A549 (cell line): ENCODE measurements around the gene PDP2. TPM values are rescaled to one million over a fixed set of nuclear protein-coding genes. Genes with fewer than 3 reads are reported as not detected.

ENCODE experiments used
- ATOH8 ChIP-seq: fragments of 250-450 bp; sonication (Bioruptor Pico); IDR thresholded peaks from 2 replicates; pipeline ENCODE4 v1.5.0; 2020; ENCODE audit warnings: low read depth, mild to moderate bottlenecking, moderate library complexity
- BCL3 ChIP-seq: fragments of >200 bp; sonication (Bioruptor Twin); formaldehyde crosslinking; IDR thresholded peaks from 3 replicates; pipeline ENCODE4 v1.6.1; 2016
- BHLHE40 ChIP-seq: IDR thresholded peaks from 2 replicates; pipeline ENCODE4 v1.6.1; 2012; ENCODE audit warnings: low read depth, low read length, inconsistent platforms
- CBX8 ChIP-seq: fragments of 200-600 bp; sonication (generic); IDR thresholded peaks from 2 replicates; pipeline ENCODE4 v1.6.1; 2016
- CEBPB ChIP-seq, 2 experiments: fragments of >200 bp in 1 of 2; sonication (Bioruptor Twin) in 1 of 2; formaldehyde crosslinking in 1 of 2; IDR thresholded peaks; 2 replicates each; pipeline ENCODE4 v1.6.1; 2012 to 2016
- CHD2 ChIP-seq: fragments of 150-350 bp; IDR thresholded peaks from 2 replicates; pipeline ENCODE4 v1.6.1; 2014; ENCODE audit warnings: low read length; ENCODE audit not compliant: partially characterized antibody
- CHD4 ChIP-seq: fragments of 200-600 bp; sonication (generic); IDR thresholded peaks from 2 replicates; pipeline ENCODE4 v1.6.1; 2016; ENCODE audit warnings: antibody characterized with exemption, mild to moderate bottlenecking, borderline replicate concordance
- E2F6 ChIP-seq: IDR thresholded peaks from 2 replicates; pipeline ENCODE4 v1.6.1; 2012; ENCODE audit warnings: low read depth, borderline replicate concordance
- EHF ChIP-seq: fragments of 250-450 bp; sonication (Bioruptor Pico); IDR thresholded peaks from 2 replicates; pipeline ENCODE4 v1.5.0; 2020; ENCODE audit warnings: mild to moderate bottlenecking
- EHMT2 ChIP-seq: fragments of 200-600 bp; sonication (generic); IDR thresholded peaks from 2 replicates; pipeline ENCODE4 v1.6.1; 2016; ENCODE audit warnings: antibody characterized with exemption, low read depth, mild to moderate bottlenecking, moderate library complexity
- EP300 ChIP-seq, 2 experiments: fragments of >200 bp; sonication (Bioruptor Twin); formaldehyde crosslinking; IDR thresholded peaks; 2 replicates in 1 of 2; 3 replicates in 1 of 2; pipeline ENCODE4 v1.6.1; 2016 to 2017
- ESRRA ChIP-seq: fragments of 150-350 bp; IDR thresholded peaks from 2 replicates; pipeline ENCODE4 v1.6.1; 2014; ENCODE audit warnings: mild to moderate bottlenecking, low read length, borderline replicate concordance
- FOSB ChIP-seq: fragments of 250-450 bp; sonication (Bioruptor Pico); IDR thresholded peaks from 2 replicates; pipeline ENCODE4 v1.5.0; 2020; ENCODE audit warnings: mild to moderate bottlenecking, moderate library complexity
- FOSL2 ChIP-seq, 2 experiments: fragments of 450-650 bp in 1 of 2; fragments of >200 bp in 1 of 2; sonication (Bioruptor Twin) in 1 of 2; formaldehyde crosslinking; IDR thresholded peaks; 2 replicates each; pipeline versions ENCODE4 v1.5.0 to v1.6.1; 2016 to 2020; ENCODE audit warnings: mild to moderate bottlenecking in 1 of 2, moderate library complexity in 1 of 2
- FOXS1 ChIP-seq: fragments of 250-450 bp; sonication (Bioruptor Pico); IDR thresholded peaks from 2 replicates; pipeline ENCODE4 v1.5.0; 2020; ENCODE audit warnings: mild to moderate bottlenecking, moderate library complexity
- GATA3 ChIP-seq: IDR thresholded peaks from 2 replicates; pipeline ENCODE4 v1.6.1; 2012; ENCODE audit warnings: borderline replicate concordance
- HDAC2 ChIP-seq: fragments of 200-600 bp; sonication (generic); IDR thresholded peaks from 2 replicates; pipeline ENCODE4 v1.6.1; 2016
- HES2 ChIP-seq: fragments of >200 bp; sonication (Bioruptor Twin); formaldehyde crosslinking; IDR thresholded peaks from 2 replicates; pipeline ENCODE4 v1.6.1; 2016
- HMGXB4 ChIP-seq: fragments of 250-450 bp; sonication (Bioruptor Pico); IDR thresholded peaks from 2 replicates; pipeline ENCODE4 v1.5.0; 2021; ENCODE audit warnings: mild to moderate bottlenecking, moderate library complexity, borderline replicate concordance
- HOXB5 ChIP-seq: fragments of 250-450 bp; sonication (Bioruptor Pico); IDR thresholded peaks from 2 replicates; pipeline ENCODE4 v1.5.0; 2020; ENCODE audit warnings: mild to moderate bottlenecking, moderate library complexity
- JUN ChIP-seq, 2 experiments: fragments of >200 bp; sonication (Bioruptor Twin); formaldehyde crosslinking; IDR thresholded peaks; 2 replicates in 1 of 2; 3 replicates in 1 of 2; pipeline ENCODE4 v1.6.1; 2016 to 2017
- JUNB ChIP-seq: fragments of >200 bp; sonication (Bioruptor Twin); formaldehyde crosslinking; IDR thresholded peaks from 2 replicates; pipeline ENCODE4 v1.6.1; 2016
- KDM5A ChIP-seq: fragments of 200-600 bp; sonication (generic); IDR thresholded peaks from 2 replicates; pipeline ENCODE4 v1.6.1; 2016; ENCODE audit warnings: antibody characterized with exemption, mild to moderate bottlenecking
- MAFK ChIP-seq: fragments of 450-650 bp; IDR thresholded peaks from 2 replicates; pipeline ENCODE4 v1.6.1; 2014; ENCODE audit not compliant: partially characterized antibody
- MAX ChIP-seq: IDR thresholded peaks from 2 replicates; pipeline ENCODE4 v1.6.1; 2012
- MAZ ChIP-seq: fragments of 150-350 bp; IDR thresholded peaks from 2 replicates; pipeline ENCODE4 v1.6.1; 2014; ENCODE audit warnings: antibody characterized with exemption, low read depth, low read length, borderline replicate concordance
- MYC ChIP-seq: IDR thresholded peaks from 2 replicates; pipeline ENCODE4 v1.6.1; 2012; ENCODE audit warnings: mild to moderate bottlenecking, inconsistent platforms, low read length, improper control_type of control experiment, borderline replicate concordance
- PBX3 ChIP-seq: IDR thresholded peaks from 2 replicates; pipeline ENCODE4 v1.6.1; 2012
- POLR2AphosphoS2 ChIP-seq: conservative IDR thresholded peaks from 2 replicates; pipeline ENCODE4 v1.6.1; 2012; ENCODE audit warnings: low read length, improper control_type of control experiment, inconsistent platforms
- RAD21 ChIP-seq, 2 experiments: fragments of >200 bp in 1 of 2; sonication (Bioruptor Twin) in 1 of 2; formaldehyde crosslinking in 1 of 2; IDR thresholded peaks in 1 of 2; conservative IDR thresholded peaks in 1 of 2; 2 replicates in 1 of 2; 3 replicates in 1 of 2; pipeline ENCODE4 v1.6.1; 2012 to 2018; ENCODE audit warnings: inconsistent platforms in 1 of 2
- RARB ChIP-seq: fragments of 250-450 bp; sonication (Bioruptor Pico); IDR thresholded peaks from 2 replicates; pipeline ENCODE4 v1.8.0; 2021; ENCODE audit warnings: mild to moderate bottlenecking, moderate library complexity
- RNF2 ChIP-seq: fragments of 200-600 bp; sonication (generic); IDR thresholded peaks from 2 replicates; pipeline ENCODE4 v1.6.1; 2016; ENCODE audit warnings: low read depth, mild to moderate bottlenecking, antibody characterized with exemption, moderate library complexity, borderline replicate concordance
- SMC3 ChIP-seq: fragments of >200 bp; sonication (Bioruptor Twin); formaldehyde crosslinking; IDR thresholded peaks from 3 replicates; pipeline ENCODE4 v1.6.1; 2018; ENCODE audit warnings: inconsistent platforms
- TP53 ChIP-seq: fragments of 250-450 bp; sonication (Bioruptor Pico); IDR thresholded peaks from 2 replicates; pipeline ENCODE4 v1.5.0; 2021; ENCODE audit warnings: mild to moderate bottlenecking, moderate library complexity
- USF2 ChIP-seq: fragments of 450-650 bp; IDR thresholded peaks from 2 replicates; pipeline ENCODE4 v1.6.1; 2014; ENCODE audit warnings: antibody characterized with exemption
- ZNF302 ChIP-seq: fragments of 250-450 bp; sonication (Bioruptor Pico); IDR thresholded peaks from 2 replicates; pipeline ENCODE4 v1.9.0; 2021; ENCODE audit warnings: inconsistent platforms, mild to moderate bottlenecking, moderate library complexity
- ZSCAN20 ChIP-seq: fragments of 250-450 bp; sonication (Bioruptor Pico); IDR thresholded peaks from 2 replicates; pipeline ENCODE4 v1.8.0; 2022; ENCODE audit warnings: mild to moderate bottlenecking, moderate library complexity
- polyA plus RNA-seq, 4 experiments: library from polyadenylated mRNA; depleted of rRNA in 3 of 4; stranded (reverse); fragments of >200 nt; fragmentation: RNase III in 1 of 4; extraction: RNeasy Plus Mini Kit Qiagen cat#74134 plus additional on column Dnase treatment in 1 of 4; gene quantifications; 2 replicates in 3 of 4; 3 replicates in 1 of 4; pipeline ENCODE4 v1.2.3, GENCODE V29; 2011 to 2017

Gene PDP2
- polyA plus RNA-seq, 2 of the 4 experiments (the other 2 are of a cell fraction) = 10.0 to 10.5 TPM

- no peak for TF ChIP-seq RNF2
- TF ChIP-seq JUN (IDR thresholded peaks at IDR 0.05) = peak; percentile 86 to 97
- TF ChIP-seq HDAC2 = no peak
- TF ChIP-seq MAFK = no peak
- TF ChIP-seq BCL3 = peak; percentile 83; the same call in 2 of the 3 replicates
- TF ChIP-seq ZSCAN20 (CRISPR knock-in tag) = no peak
- no peak for TF ChIP-seq FOSB (CRISPR knock-in tag)
- no peak for TF ChIP-seq POLR2AphosphoS2
- TF ChIP-seq EHF = no peak
- TF ChIP-seq ATOH8 (CRISPR knock-in tag) = no peak
- no peak for TF ChIP-seq FOSL2 (IDR thresholded peaks at IDR 0.05)
- no peak for TF ChIP-seq FOSL2 (CRISPR knock-in tag; IDR thresholded peaks at IDR 0.05)
- peak; percentile 93 for TF ChIP-seq MAX
- no peak for TF ChIP-seq HMGXB4 (CRISPR knock-in tag)
- no peak for TF ChIP-seq JUNB
- 0 out of 2 replicates have a peak, but pooled peaks have one; percentile 11 for TF ChIP-seq BHLHE40
- no peak for TF ChIP-seq TP53 (CRISPR knock-in tag)
- TF ChIP-seq SMC3 = no peak
- no peak for TF ChIP-seq MAZ
- peak; percentile 62 for TF ChIP-seq CHD2
- TF ChIP-seq CBX8 = no peak
- TF ChIP-seq MYC = peak; percentile 76; the same call in 1 of the 2 replicates
- no peak for TF ChIP-seq FOXS1
- TF ChIP-seq GATA3 = no peak
- TF ChIP-seq USF2 = no peak
- no peak for TF ChIP-seq CHD4
- TF ChIP-seq EP300 (IDR thresholded peaks at IDR 0.05) = no peak
- TF ChIP-seq RAD21 (conservative IDR thresholded peaks at IDR 0.05 in 1 of 2, IDR thresholded peaks at IDR 0.05 in 1 of 2) = no peak
- TF ChIP-seq RARB = no peak
- TF ChIP-seq E2F6 = peak; percentile 68; the same call in 1 of the 2 replicates
- peak; percentile 80 for TF ChIP-seq KDM5A
- no peak for TF ChIP-seq HOXB5 (CRISPR knock-in tag)
- no peak for TF ChIP-seq EHMT2
- TF ChIP-seq HES2 = no peak
- no peak for TF ChIP-seq CEBPB (IDR thresholded peaks at IDR 0.05)
- no peak for TF ChIP-seq ZNF302 (CRISPR knock-in tag)
- no peak for TF ChIP-seq PBX3
- TF ChIP-seq ESRRA = no peak
Observed at GRCh38 chr16:66934138-66934838, 54.0 kb downstream of the PDP2 start, which contains the start of gene CIAO2B (continued).
